Central memory CD8-positive, alpha-beta T cell (primary cell): ENCODE results near the gene SUN5.

Source experiments
- ATAC-seq: fragments of 150-1000 bp; cut with Tn5 transposase; replicated peaks from 2 replicates; pipeline ENCODE4 v1.10.0; 2022; ENCODE audit warnings: mild to moderate bottlenecking, moderate FRiP score, moderate number of reproducible peaks; ENCODE audit not compliant: poor library complexity, severe bottlenecking; ENCODE audit errors: extremely low read depth
- DNase-seq, 2 donors: peaks; one replicate each; pipeline ENCODE4 v3.0.0; 2021; ENCODE audit warnings: low spot score in 2 of 2
- H3K27ac Mint-ChIP-seq: one replicate; pipeline ENCODE4 v1.8.0; 2022; ENCODE audit warnings: low read depth, mild to moderate bottlenecking, moderate library complexity, mixed read lengths
- H3K27me3 Mint-ChIP-seq: one replicate; pipeline ENCODE4 v1.8.0; 2022; ENCODE audit warnings: mixed read lengths
- H3K36me3 Mint-ChIP-seq: one replicate; pipeline ENCODE4 v1.8.0; 2022; ENCODE audit warnings: mild to moderate bottlenecking, moderate library complexity, mixed read lengths; ENCODE audit not compliant: insufficient read depth
- H3K4me1 Mint-ChIP-seq: one replicate; pipeline ENCODE4 v1.8.0; 2022; ENCODE audit warnings: mixed read lengths
- H3K4me3 Mint-ChIP-seq: one replicate; pipeline ENCODE4 v1.8.0; 2022; ENCODE audit warnings: mild to moderate bottlenecking, moderate library complexity, mixed read lengths
- H3K9me3 Mint-ChIP-seq: one replicate; pipeline ENCODE4 v1.8.0; 2022; ENCODE audit warnings: mixed read lengths

SUN5 gene

GRCh38 chr20:33007376-33008335 is 3.4 kb upstream of the SUN5 start, which contains the start of gene BPIFB2:
TSS of gene BPIFB2 (plus strand) at chr20:33007704. CDS start at chr20:33008575, 871 bp downstream.
- Mint-ChIP-seq H3K27me3 (no peaks in the 10 kb centered on the region), H3K4me1 (peaks cover 5% of the 10 kb centered on the region), H3K4me3 (no peak within 1 kb of the TSS), H3K36me3 (no peaks in the 10 kb centered on the region), H3K27ac (no peak within 1 kb of the TSS), H3K9me3 (peaks cover 6% of the 10 kb centered on the region)
- no peak for DNase-seq
- ATAC-seq = no peak

GRCh38 chr20:33006776-33007375 is 2.6 kb upstream of the SUN5 start:
- peaks cover 5% of the 10 kb centered on the region for H3K4me1 Mint-ChIP-seq
- no peak overlapping the region for H3K27ac Mint-ChIP-seq
- ATAC-seq (no peak), DNase-seq (no peak)
- H3K27me3 Mint-ChIP-seq = no peaks in the 10 kb centered on the region
- no peak overlapping the region for H3K4me3 Mint-ChIP-seq
- H3K36me3 Mint-ChIP-seq = no peaks in the 10 kb centered on the region
- peaks cover 6% of the 10 kb centered on the region for H3K9me3 Mint-ChIP-seq

GRCh38 chr20:33005908-33006775 is 1.9 kb upstream of the SUN5 start:
- DNase-seq (no peak), ATAC-seq (no peak)
- no peak overlapping the region for H3K27ac Mint-ChIP-seq
- no peak overlapping the region for H3K4me3 Mint-ChIP-seq
- H3K36me3 Mint-ChIP-seq = no peaks in the 10 kb centered on the region
- peaks cover 5% of the 10 kb centered on the region for H3K4me1 Mint-ChIP-seq
- H3K9me3 Mint-ChIP-seq = peaks cover 6% of the 10 kb centered on the region
- H3K27me3 Mint-ChIP-seq = no peaks in the 10 kb centered on the region

- Mint-ChIP-seq H3K4me3 (no peak overlapping the region), H3K9me3 (peaks cover 6% of the 10 kb centered on the region), H3K4me1 (peaks cover 5% of the 10 kb centered on the region), H3K36me3 (no peaks in the 10 kb centered on the region), H3K27ac (no peak overlapping the region), H3K27me3 (no peaks in the 10 kb centered on the region)
- no peak for DNase-seq
- no peak for ATAC-seq
Measured at GRCh38 chr20:33005132-33005566, 916 bp upstream of the SUN5 start.

- Mint-ChIP-seq H3K36me3 (no peaks in the 10 kb centered on the region), H3K4me1 (peaks cover 9% of the 10 kb centered on the region), H3K9me3 (peaks cover 6% of the 10 kb centered on the region), H3K27me3 (no peaks in the 10 kb centered on the region), H3K4me3 (no peak overlapping the region), H3K27ac (peak overlapping the region; percentile 5)
- ATAC-seq = no peak
- DNase-seq = no peak
Measured at GRCh38 chr20:33002087-33002808, 2.0 kb downstream of the SUN5 start.

- Mint-ChIP-seq H3K9me3 (peaks cover 6% of the 10 kb centered on the region), H3K27me3 (no peaks in the 10 kb centered on the region), H3K27ac (no peak overlapping the region), H3K4me3 (no peak overlapping the region), H3K4me1 (peaks cover 9% of the 10 kb centered on the region), H3K36me3 (no peaks in the 10 kb centered on the region)
- DNase-seq (no peak), ATAC-seq (no peak)
Measured at GRCh38 chr20:33000802-33001466, 3.3 kb downstream of the SUN5 start.

- Mint-ChIP-seq H3K4me1 (peaks cover 4% of the 10 kb centered on the region), H3K27ac (no peak overlapping the region), H3K4me3 (no peak overlapping the region), H3K27me3 (no peaks in the 10 kb centered on the region), H3K9me3 (peaks cover 4% of the 10 kb centered on the region), H3K36me3 (no peaks in the 10 kb centered on the region)
- DNase-seq = no peak
- ATAC-seq = no peak
Measured at GRCh38 chr20:32999603-33000250, 4.5 kb downstream of the SUN5 start.

GRCh38 chr20:32997431-32997830 is 6.8 kb downstream of the SUN5 start:
- Mint-ChIP-seq H3K27ac (no peak overlapping the region), H3K4me3 (no peak overlapping the region), H3K4me1 (peaks cover 4% of the 10 kb centered on the region)

GRCh38 chr20:32995802-32996201 is 8.4 kb downstream of the SUN5 start:
- Mint-ChIP-seq H3K9me3 (peaks cover 5% of the 10 kb centered on the region), H3K36me3 (no peaks in the 10 kb centered on the region), H3K4me3 (no peak overlapping the region), H3K27me3 (no peaks in the 10 kb centered on the region), H3K27ac (no peak overlapping the region), H3K4me1 (peaks cover 9% of the 10 kb centered on the region)
- ATAC-seq (no peak), DNase-seq (no peak)

More at GRCh38 chr20:32997431-32997830, 6.8 kb downstream of the SUN5 start:
- no peaks in the 10 kb centered on the region for H3K27me3 Mint-ChIP-seq
- no peaks in the 10 kb centered on the region for H3K36me3 Mint-ChIP-seq
- ATAC-seq = no peak
- H3K9me3 Mint-ChIP-seq = peaks cover 5% of the 10 kb centered on the region
- DNase-seq = no peak

- Mint-ChIP-seq H3K9me3 (peaks cover 5% of the 10 kb centered on the region), H3K36me3 (no peaks in the 10 kb centered on the region), H3K4me3 (no peak overlapping the region), H3K27me3 (no peaks in the 10 kb centered on the region), H3K4me1 (peaks cover 9% of the 10 kb centered on the region), H3K27ac (no peak overlapping the region)
- ATAC-seq = no peak
- no peak for DNase-seq
Measured at GRCh38 chr20:32993496-32994050, 10.7 kb downstream of the SUN5 start.
